Measurements from ENCODE around the gene CNOT8. TPM values are rescaled to one million over a fixed set of nuclear protein-coding genes. Genes with fewer than 3 reads are reported as not detected.

CNOT8 gene
- total and polyA plus RNA-seq, 9 of the 15 experiments (the other 6 are each of a cell fraction or from before 2014, with no cell fraction given): 15.2 to 68.9 (median 52.1) TPM

DNA sequence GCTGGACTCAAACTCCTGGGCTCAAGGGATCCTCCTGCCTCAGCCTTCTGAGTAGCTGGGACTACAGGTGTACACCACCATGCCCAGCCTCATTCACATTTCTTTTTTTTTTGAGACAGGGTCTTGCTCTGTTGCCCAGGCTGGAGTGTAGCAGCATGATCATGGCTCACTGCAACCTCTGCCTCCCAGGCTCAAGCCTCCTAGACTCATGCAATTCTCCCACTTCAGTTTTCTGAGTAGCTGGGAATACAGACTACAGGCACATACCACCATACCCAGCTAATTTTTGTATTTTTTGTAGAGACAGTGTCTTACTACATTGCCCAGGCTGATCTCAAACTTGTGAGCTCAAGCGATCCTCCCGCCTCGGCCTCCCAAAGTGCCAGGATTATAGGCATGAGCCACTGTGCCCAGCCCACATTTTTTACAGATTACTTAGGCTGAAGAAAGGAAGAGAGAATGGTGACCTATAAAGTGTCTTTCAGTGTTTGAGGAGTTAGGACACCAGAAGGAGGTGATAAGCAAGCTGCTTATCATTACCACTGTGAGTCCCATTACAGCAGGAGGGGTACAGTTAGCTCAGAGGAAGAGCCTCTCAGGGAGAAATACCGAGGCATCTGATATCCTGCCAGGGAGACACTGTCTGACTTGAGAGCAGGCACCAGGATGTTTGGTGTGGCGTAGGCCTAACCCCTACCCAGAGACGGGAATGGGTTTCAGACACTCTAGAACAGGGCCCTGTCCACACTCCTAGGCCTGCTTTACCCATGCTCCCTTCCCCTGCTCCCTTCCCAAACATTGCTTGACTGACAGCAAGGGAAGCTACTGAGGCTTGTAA is 17.8 kb upstream of the CNOT8 start (continued):
- TF ChIP-seq, protein P1, sequence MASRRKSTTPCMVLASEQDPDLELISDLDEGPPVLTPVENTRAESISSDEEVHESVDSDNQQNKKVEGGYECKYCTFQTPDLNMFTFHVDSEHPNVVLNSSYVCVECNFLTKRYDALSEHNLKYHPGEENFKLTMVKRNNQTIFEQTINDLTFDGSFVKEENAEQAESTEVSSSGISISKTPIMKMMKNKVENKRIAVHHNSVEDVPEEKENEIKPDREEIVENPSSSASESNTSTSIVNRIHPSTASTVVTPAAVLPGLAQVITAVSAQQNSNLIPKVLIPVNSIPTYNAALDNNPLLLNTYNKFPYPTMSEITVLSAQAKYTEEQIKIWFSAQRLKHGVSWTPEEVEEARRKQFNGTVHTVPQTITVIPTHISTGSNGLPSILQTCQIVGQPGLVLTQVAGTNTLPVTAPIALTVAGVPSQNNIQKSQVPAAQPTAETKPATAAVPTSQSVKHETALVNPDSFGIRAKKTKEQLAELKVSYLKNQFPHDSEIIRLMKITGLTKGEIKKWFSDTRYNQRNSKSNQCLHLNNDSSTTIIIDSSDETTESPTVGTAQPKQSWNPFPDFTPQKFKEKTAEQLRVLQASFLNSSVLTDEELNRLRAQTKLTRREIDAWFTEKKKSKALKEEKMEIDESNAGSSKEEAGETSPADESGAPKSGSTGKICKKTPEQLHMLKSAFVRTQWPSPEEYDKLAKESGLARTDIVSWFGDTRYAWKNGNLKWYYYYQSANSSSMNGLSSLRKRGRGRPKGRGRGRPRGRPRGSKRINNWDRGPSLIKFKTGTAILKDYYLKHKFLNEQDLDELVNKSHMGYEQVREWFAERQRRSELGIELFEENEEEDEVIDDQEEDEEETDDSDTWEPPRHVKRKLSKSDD (conservative IDR thresholded peaks at IDR 0.05; ENCODE audit: low read length): no peak
- TF ChIP-seq TAF1 (IDR thresholded peaks at IDR 0.05; ENCODE audit: control insufficient read depth, extremely low read depth, insufficient read depth, low read length, severe bottlenecking) (no peak), HNRNPH1 (optimal IDR thresholded peaks at IDR 0.05; ENCODE audit: low read depth, low read length) (no peak), ETV6 (IDR thresholded peaks at IDR 0.05; ENCODE audit: borderline replicate concordance in 1 of 2, low read depth in 2 of 2, low read length in 1 of 2) (no peak), ETV6 (CRISPR knock-in tag; IDR thresholded peaks at IDR 0.05; ENCODE audit: borderline replicate concordance) (no peak), BDP1 (IDR thresholded peaks at IDR 0.05; ENCODE audit: insufficient read depth, insufficient read length) (no peak), ZFPM2 (CRISPR knock-in tag; IDR thresholded peaks at IDR 0.05) (no peak), SAP30 (IDR thresholded peaks at IDR 0.05; ENCODE audit: borderline replicate concordance, insufficient read depth, low read depth, low read length, poor library complexity, severe bottlenecking) (no peak), SREBF1 (IDR thresholded peaks at IDR 0.05; ENCODE audit: borderline replicate concordance, low read depth, low read length) (no peak), ZNF212 (CRISPR knock-in tag; IDR thresholded peaks at IDR 0.05) (no peak), U2AF2 (optimal IDR thresholded peaks at IDR 0.05; ENCODE audit: low read depth, low read length) (no peak), RBM22 (IDR thresholded peaks at IDR 0.05; ENCODE audit: low read depth, low read length, poor library complexity, severe bottlenecking) (no peak), TGIF2 (CRISPR knock-in tag; IDR thresholded peaks at IDR 0.05) (no peak), GATA2 (CRISPR knock-in tag; IDR thresholded peaks at IDR 0.05) (peak; percentile 91), ZNF224 (CRISPR knock-in tag; IDR thresholded peaks at IDR 0.05) (no peak), RAD51 (IDR thresholded peaks at IDR 0.05; ENCODE audit: borderline replicate concordance, low read depth) (no peak), PHF21A (IDR thresholded peaks at IDR 0.05; ENCODE audit: borderline replicate concordance, low read depth) (no peak), ZNF24 (IDR thresholded peaks at IDR 0.05) (no peak), MAFK (IDR thresholded peaks at IDR 0.05; ENCODE audit: low read length) (no peak), NCOA2 (IDR thresholded peaks at IDR 0.05; ENCODE audit: partially characterized antibody in 2 of 2) (no peak), KAT8 (IDR thresholded peaks at IDR 0.05; ENCODE audit: low read depth) (no peak), HDAC2 (IDR thresholded peaks at IDR 0.05) (0 out of 2 replicates have a peak, but pooled peaks have one; percentile 66), PHB2 (IDR thresholded peaks at IDR 0.05; ENCODE audit: low read depth) (peak; percentile 67; the same call in 1 of the 2 replicates), HDAC1 (IDR thresholded peaks at IDR 0.05) (peak in 1 of 2 experiments; percentile 75; a peak in 1 of 4 replicates), GABPA (tag; conservative IDR thresholded peaks at IDR 0.05; ENCODE audit: low read depth) (no peak; the same call in 1 of the 2 replicates), MIER1 (IDR thresholded peaks at IDR 0.05; ENCODE audit: low read depth) (no peak)
- TF ChIP-seq, protein P2, sequence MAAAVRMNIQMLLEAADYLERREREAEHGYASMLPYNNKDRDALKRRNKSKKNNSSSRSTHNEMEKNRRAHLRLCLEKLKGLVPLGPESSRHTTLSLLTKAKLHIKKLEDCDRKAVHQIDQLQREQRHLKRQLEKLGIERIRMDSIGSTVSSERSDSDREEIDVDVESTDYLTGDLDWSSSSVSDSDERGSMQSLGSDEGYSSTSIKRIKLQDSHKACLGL (CRISPR knock-in tag; IDR thresholded peaks at IDR 0.05; ENCODE audit: borderline replicate concordance, poor library complexity, severe bottlenecking): no peak
